ENCODE measurements around the gene GJB3. TPM values are rescaled to one million over a fixed set of nuclear protein-coding genes. Genes with fewer than 3 reads are reported as not detected.

GJB3 gene
- total RNA-seq, 1 experiment from 2014 or later = 0.96 TPM

DNA sequence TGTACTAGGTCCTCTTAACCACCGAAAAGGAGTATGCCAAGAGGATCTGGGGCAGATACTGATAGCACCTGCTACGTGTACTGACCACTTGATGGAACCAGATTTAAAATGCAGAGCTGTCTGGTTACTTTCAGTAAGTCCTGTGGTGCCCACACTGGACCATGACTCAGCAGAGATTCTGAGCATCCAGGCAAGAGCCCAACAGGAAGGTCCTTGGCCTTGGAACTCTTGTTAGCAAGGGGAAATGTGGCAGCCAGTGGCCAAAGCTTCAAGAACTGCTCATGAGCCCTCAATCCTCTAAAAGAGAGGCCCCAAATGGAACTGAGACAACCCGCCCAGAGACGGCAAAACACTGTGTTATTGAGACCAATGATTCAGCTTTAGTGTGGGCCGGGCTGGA, 30.4 kb upstream of the GJB3 start:
- Histone ChIP-seq H2BK12ac (ENCODE audit: insufficient read length, low read depth, low read length) (no peak overlapping the region), H3K79me2 (ENCODE audit: insufficient read depth, low read length) (no peaks in the 10 kb centered on the region), H3K18ac (ENCODE audit: insufficient read length, low read depth, low read length) (no peak overlapping the region), H2BK15ac (ENCODE audit: low read depth, low read length) (no peak overlapping the region), H3T11ph (ENCODE audit: low read length) (no peak overlapping the region), H4K5ac (ENCODE audit: insufficient read length, low read depth, low read length) (no peak overlapping the region), H3K14ac (ENCODE audit: insufficient read depth, low read length) (no peak overlapping the region; the same call in 1 of the 2 replicates), H3K56ac (ENCODE audit: insufficient read length, low read depth, low read length) (no peak overlapping the region), H3K79me1 (ENCODE audit: insufficient read depth, low read depth, low read length, poor library complexity, severe bottlenecking) (no peaks in the 10 kb centered on the region), H3K4me2 (ENCODE audit: insufficient read depth, insufficient read length, low read length) (no peak overlapping the region), H2AK5ac (ENCODE audit: insufficient read length, low read length) (no peak overlapping the region), H4K8ac (replicated peaks; ENCODE audit: insufficient read length, low read depth, low read length) (no peak overlapping the region), H2BK5ac (ENCODE audit: insufficient read length, low read length) (no peak overlapping the region), H4K91ac (ENCODE audit: insufficient read length, low read depth, low read length) (no peak overlapping the region), H2BK120ac (ENCODE audit: low read depth, low read length, poor library complexity, severe bottlenecking) (no peak overlapping the region), H3K4me1 (ENCODE audit: insufficient read depth, low read length) (no peaks in the 10 kb centered on the region; the same call in 1 of the 2 replicates), H3K27ac (ENCODE audit: insufficient read length, low read depth, low read length) (no peak overlapping the region), H3K23me2 (ENCODE audit: insufficient read length, low read depth, low read length, poor library complexity, severe bottlenecking) (no peaks in the 10 kb centered on the region), H3K9me3 (ENCODE audit: control insufficient read depth, low read depth, low read length) (no peaks in the 10 kb centered on the region), H2AFZ (ENCODE audit: low read length) (no peak overlapping the region), H3K4ac (ENCODE audit: low read depth, low read length) (no peak overlapping the region), H3K23ac (ENCODE audit: insufficient read length, low read depth, low read length) (no peak overlapping the region), H3K27me3 (ENCODE audit: insufficient read depth, low read length) (no peaks in the 10 kb centered on the region; the same call in 1 of the 2 replicates), H4K20me1 (ENCODE audit: control insufficient read depth, insufficient read depth, insufficient read length) (no peaks in the 10 kb centered on the region), H2BK20ac (ENCODE audit: low read depth, low read length, poor library complexity, severe bottlenecking) (no peak overlapping the region), H3K9ac (ENCODE audit: extremely low read depth, insufficient read length, low read length) (no peak overlapping the region)
- no CpG with 5 or more reads among the region's 5 CpGs for WGBS (ENCODE audit: extremely low coverage, insufficient read length, low lambda C conversion rate)
- TF ChIP-seq, protein P1, sequence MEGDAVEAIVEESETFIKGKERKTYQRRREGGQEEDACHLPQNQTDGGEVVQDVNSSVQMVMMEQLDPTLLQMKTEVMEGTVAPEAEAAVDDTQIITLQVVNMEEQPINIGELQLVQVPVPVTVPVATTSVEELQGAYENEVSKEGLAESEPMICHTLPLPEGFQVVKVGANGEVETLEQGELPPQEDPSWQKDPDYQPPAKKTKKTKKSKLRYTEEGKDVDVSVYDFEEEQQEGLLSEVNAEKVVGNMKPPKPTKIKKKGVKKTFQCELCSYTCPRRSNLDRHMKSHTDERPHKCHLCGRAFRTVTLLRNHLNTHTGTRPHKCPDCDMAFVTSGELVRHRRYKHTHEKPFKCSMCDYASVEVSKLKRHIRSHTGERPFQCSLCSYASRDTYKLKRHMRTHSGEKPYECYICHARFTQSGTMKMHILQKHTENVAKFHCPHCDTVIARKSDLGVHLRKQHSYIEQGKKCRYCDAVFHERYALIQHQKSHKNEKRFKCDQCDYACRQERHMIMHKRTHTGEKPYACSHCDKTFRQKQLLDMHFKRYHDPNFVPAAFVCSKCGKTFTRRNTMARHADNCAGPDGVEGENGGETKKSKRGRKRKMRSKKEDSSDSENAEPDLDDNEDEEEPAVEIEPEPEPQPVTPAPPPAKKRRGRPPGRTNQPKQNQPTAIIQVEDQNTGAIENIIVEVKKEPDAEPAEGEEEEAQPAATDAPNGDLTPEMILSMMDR (conservative IDR thresholded peaks at IDR 0.05) = no peak
- Mint-ChIP-seq H3K36me3 (ENCODE audit: insufficient read depth in 1 of 3, low read depth in 3 of 3) (no peaks in the 10 kb centered on the region; a peak in 1 of 7 replicates), H3K27me3 (ENCODE audit: low read depth) (peaks cover 7% of the 10 kb centered on the region), H3K27ac (no peak overlapping the region), H3K9me3 (no peaks in the 10 kb centered on the region; a peak in 1 of 5 replicates), H3K4me3 (no peak overlapping the region), H3K4me1 (peaks cover 19 to 20% of the 10 kb centered on the region in 2 experiments)
- DNase-seq = no peak
